GM23248 (cell line): Measurements from ENCODE around the gene CIROP. TPM values are rescaled to one million over a fixed set of nuclear protein-coding genes. Genes with fewer than 3 reads are reported as not detected.
A peak's percentile ranks its signal among the peaks of the same experiment; 100 is the strongest.

Source experiments
- DNase-seq: peaks from one replicate; pipeline ENCODE4 v3.0.0-alpha.2; 2015
- H2AFZ ChIP-seq: fragments of 200-600 bp; sonication (generic); 2 replicates; pipeline ENCODE4 v1.6.1; 2016; ENCODE audit warnings: antibody characterized with exemption
- H3F3A ChIP-seq: fragments of 200-600 bp; sonication (generic); 2 replicates; pipeline ENCODE4 v1.6.1; 2016; ENCODE audit warnings: mild to moderate bottlenecking, antibody characterized with exemption, mixed run types; ENCODE audit not compliant: insufficient read depth
- H3K27ac ChIP-seq: fragments of 200-600 bp; sonication (generic); 2 replicates; pipeline ENCODE4 v1.5.1; 2016; ENCODE audit warnings: mild to moderate bottlenecking
- H3K27me3 ChIP-seq: fragments of 200-600 bp; sonication (generic); replicated peaks from 2 replicates; pipeline ENCODE4 v1.6.1; 2016; ENCODE audit warnings: mild to moderate bottlenecking; ENCODE audit not compliant: insufficient read depth
- H3K36me3 ChIP-seq: fragments of 200-600 bp; sonication (generic); 2 replicates; pipeline ENCODE4 v1.6.1; 2016; ENCODE audit warnings: low read depth, mild to moderate bottlenecking
- H3K4me1 ChIP-seq: fragments of 200-600 bp; sonication (generic); 2 replicates; pipeline ENCODE4 v1.6.1; 2016; ENCODE audit warnings: mild to moderate bottlenecking; ENCODE audit not compliant: insufficient read depth
- H3K4me2 ChIP-seq: fragments of 200-600 bp; sonication (generic); one replicate; pipeline ENCODE4 v1.6.1; 2016; ENCODE audit warnings: mild to moderate bottlenecking; ENCODE audit not compliant: unreplicated experiment
- H3K4me3 ChIP-seq: fragments of 200-600 bp; sonication (generic); 2 replicates; pipeline ENCODE4 v1.5.1; 2016; ENCODE audit warnings: mild to moderate bottlenecking
- H3K79me2 ChIP-seq: fragments of 200-600 bp; sonication (generic); 2 replicates; pipeline ENCODE4 v1.6.1; 2016; ENCODE audit warnings: mild to moderate bottlenecking; ENCODE audit not compliant: insufficient read depth
- H3K9ac ChIP-seq: fragments of 200-600 bp; sonication (generic); 2 replicates; pipeline ENCODE4 v1.6.1; 2016; ENCODE audit warnings: mild to moderate bottlenecking
- H3K9me2 ChIP-seq: fragments of 200-600 bp; sonication (generic); 2 replicates; pipeline ENCODE4 v1.6.1; 2016; ENCODE audit warnings: mixed run types, mild to moderate bottlenecking, moderate library complexity; ENCODE audit not compliant: insufficient read depth
- H3K9me3 ChIP-seq: fragments of 200-600 bp; sonication (generic); one replicate; pipeline ENCODE4 v1.6.1; 2017; ENCODE audit warnings: low read depth
- H4K20me1 ChIP-seq: fragments of 200-600 bp; sonication (generic); 2 replicates; pipeline ENCODE4 v1.6.0; 2016; ENCODE audit not compliant: insufficient read depth
- EZH2 ChIP-seq: fragments of 200-600 bp; sonication (generic); IDR thresholded peaks from 2 replicates; pipeline ENCODE4 v1.6.1; 2018; ENCODE audit warnings: antibody characterized with exemption, mild to moderate bottlenecking; ENCODE audit not compliant: insufficient read depth, poor library complexity, severe bottlenecking
- EZH2phosphoT487 ChIP-seq: fragments of 200-600 bp; sonication (generic); IDR thresholded peaks from 2 replicates; pipeline ENCODE4 v1.6.1; 2018; ENCODE audit warnings: antibody characterized with exemption, moderate library complexity, mild to moderate bottlenecking, low read depth; ENCODE audit not compliant: insufficient read depth
- WGBS, 2 experiments: methylation state at CpG; one replicate each; pipeline ENCODE4 v1.1.6; 2015 to 2017; ENCODE audit warnings: low lambda C conversion rate in 2 of 2, low coverage in 1 of 2; ENCODE audit errors: missing lambda C conversion rate in 2 of 2; 5-methylcytosine and 5-hydroxymethylcytosine counted together
- in situ Hi-C: fragments of 300-500 bp; cut with MboI; formaldehyde crosslinking; loops from 2 replicates; pipeline ENCODE4 v1.15.0; 2020
- polyA plus RNA-seq: library from polyadenylated mRNA; unstranded; fragments of >200 nt; fragmentation: Nextera tagmentation; extraction: Ambion mirVana; gene quantifications from 2 replicates; pipeline ENCODE4 v1.2.1, GENCODE V29; 2016
- total RNA-seq: library from RNA; depleted of rRNA; stranded (reverse); fragments of >200 nt; shearing (Covaris generic); gene quantifications from 2 replicates; pipeline ENCODE4 v1.2.3, GENCODE V29; 2014

Gene CIROP
- total and polyA plus RNA-seq, 2 experiments from 2014 or later: not detected

GRCh38 chr14:23055621-23056144 is 49.1 kb downstream of the CIROP start:
- Histone ChIP-seq H3K4me3 (no peak overlapping the region), H4K20me1 (no peaks in the 10 kb centered on the region), H3K9me3 (no peaks in the 10 kb centered on the region), H3K79me2 (peaks cover 8% of the 10 kb centered on the region; the same call in 1 of the 2 replicates), H3K4me2 (no peak overlapping the region), H2AFZ (no peak overlapping the region), H3K9ac (no peak overlapping the region), H3F3A (peaks cover 17% of the 10 kb centered on the region), H3K27me3 (no peaks in the 10 kb centered on the region), H3K9me2 (no peaks in the 10 kb centered on the region), H3K27ac (no peak overlapping the region), H3K4me1 (peaks cover 10% of the 10 kb centered on the region), H3K36me3 (peaks cover 10% of the 10 kb centered on the region; the same call in 1 of the 2 replicates)
- in situ Hi-C loops: no loop called here
- peak; percentile 53 for DNase-seq
- TF ChIP-seq EZH2phosphoT487 (no peak), EZH2 (no peak)
- 58 to 64% methylated on average over 6 of the region's 6 CpGs for WGBS, 2 experiments

- Histone ChIP-seq H4K20me1 (no peaks in the 10 kb centered on the region), H3K27ac (no peak overlapping the region), H3K27me3 (no peaks in the 10 kb centered on the region), H3K4me3 (no peak overlapping the region), H3K36me3 (peaks cover 4% of the 10 kb centered on the region; the same call in 1 of the 2 replicates), H3K9me3 (no peaks in the 10 kb centered on the region), H3K9ac (no peak overlapping the region), H2AFZ (no peak overlapping the region), H3K9me2 (no peaks in the 10 kb centered on the region), H3K79me2 (0 out of 2 replicates have a peak, but pooled peaks cover 2% of the 10 kb centered on the region), H3K4me2 (no peak overlapping the region), H3F3A (peaks cover 12% of the 10 kb centered on the region), H3K4me1 (peaks cover 10% of the 10 kb centered on the region)
- DNase-seq: no peak
- 93% methylated on average over 12 of the region's 12 CpGs for WGBS, 2 experiments
- in situ Hi-C loops: no loop called here
- TF ChIP-seq EZH2phosphoT487 (no peak), EZH2 (no peak)
Observed at GRCh38 chr14:23055147-23055550, 49.6 kb downstream of the CIROP start.

GRCh38 chr14:23054000-23054811 is 50.6 kb downstream of the CIROP start:
- in situ Hi-C loops: loop anchor here (5.0 kb wide), 1 partner anchor 62 kb away; no protein-coding TSS in a partner anchor
- DNase-seq: no peak
- 91 to 94% methylated on average over 17 of the region's 17 CpGs for WGBS, 2 experiments

GRCh38 chr14:23053426-23053825 is 51.4 kb downstream of the CIROP start:
- H3F3A ChIP-seq: no peaks in the 10 kb centered on the region; the same call in 1 of the 2 replicates
- no peak overlapping the region for H3K4me3 ChIP-seq
- WGBS, 2 experiments: 95 to 98% methylated on average over 10 of the region's 10 CpGs
- H3K9me2 ChIP-seq: no peaks in the 10 kb centered on the region
- no peaks in the 10 kb centered on the region for H3K79me2 ChIP-seq
- in situ Hi-C loops: loop anchor here (5.0 kb wide), 1 partner anchor 61 kb away; no protein-coding TSS in a partner anchor
- no peaks in the 10 kb centered on the region for H4K20me1 ChIP-seq
- no peak overlapping the region for H3K4me2 ChIP-seq
- no peak overlapping the region for H3K27ac ChIP-seq
- no peaks in the 10 kb centered on the region for H3K36me3 ChIP-seq
- H2AFZ ChIP-seq: no peak overlapping the region
- H3K9me3 ChIP-seq: no peaks in the 10 kb centered on the region
- H3K4me1 ChIP-seq: peaks cover 10% of the 10 kb centered on the region
- no peaks in the 10 kb centered on the region for H3K27me3 ChIP-seq
- DNase-seq: no peak
- no peak overlapping the region for H3K9ac ChIP-seq
- TF ChIP-seq EZH2 (no peak), EZH2phosphoT487 (no peak)

More at GRCh38 chr14:23054000-23054811, 50.6 kb downstream of the CIROP start:
- Histone ChIP-seq H3K9me2 (no peaks in the 10 kb centered on the region), H3K4me2 (no peak overlapping the region), H3K27ac (no peak overlapping the region), H3K4me3 (no peak overlapping the region), H3K27me3 (no peaks in the 10 kb centered on the region), H3K9me3 (no peaks in the 10 kb centered on the region), H3K4me1 (peaks cover 10% of the 10 kb centered on the region), H3K36me3 (no peaks in the 10 kb centered on the region), H4K20me1 (no peaks in the 10 kb centered on the region), H2AFZ (no peak overlapping the region), H3F3A (peaks cover 4% of the 10 kb centered on the region), H3K79me2 (no peaks in the 10 kb centered on the region), H3K9ac (no peak overlapping the region)
- no peak for TF ChIP-seq EZH2phosphoT487
- no peak for TF ChIP-seq EZH2
